ENCODE data around the gene PPP1R9A.

DNA sequence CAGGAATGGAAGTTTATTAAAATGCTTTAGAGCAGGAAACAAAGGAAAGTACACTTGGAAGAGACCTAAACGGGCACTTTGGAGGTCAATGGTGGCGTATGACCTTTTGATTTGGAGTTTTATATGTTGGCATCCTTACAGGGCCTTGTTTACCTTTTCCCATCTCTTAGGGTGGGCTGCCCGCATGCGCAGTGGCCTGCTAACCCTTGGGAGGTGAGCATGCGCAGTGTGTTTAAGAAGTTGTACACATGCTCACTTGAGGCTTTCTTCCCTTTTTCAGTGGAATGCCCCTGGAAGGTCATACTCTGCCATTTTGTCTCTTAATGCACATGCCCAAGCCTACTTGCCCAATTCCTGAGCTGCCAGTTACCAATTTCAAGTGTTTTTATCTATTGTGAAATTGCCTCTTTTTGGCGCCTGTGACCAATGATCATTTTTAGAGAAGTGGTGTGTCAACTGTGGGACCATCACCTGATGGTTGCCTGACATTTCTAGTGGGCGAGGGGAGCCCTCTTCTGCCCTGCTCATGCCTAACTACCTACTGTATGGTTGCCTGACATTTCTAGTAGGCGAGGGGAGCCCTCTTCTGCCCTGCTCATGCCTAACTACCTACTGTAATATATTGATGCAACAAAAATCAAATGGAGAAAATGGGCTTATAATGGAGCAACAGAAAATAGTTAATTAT lies 138.0 kb downstream of the PPP1R9A start:
- TF ChIP-seq POLR2A (IDR thresholded peaks at IDR 0.05; ENCODE audit: low read length) (no peak), GATA1 (IDR thresholded peaks at IDR 0.05; ENCODE audit: low read depth, low read length) (no peak)

Measured in erythroblast (primary cell).